T-helper 1 cell (primary cell): ENCODE results near the gene NUTM1.

Experiments used
- DNase-seq, 5 donors: peaks; one replicate each; pipeline ENCODE4 v3.0.0-alpha.2; 2012 to 2020
- total RNA-seq, 4 donors: gene quantifications; one replicate each; lab custom pipeline; 2026; lab: John Stamatoyannopoulos, UW

Gene NUTM1, protein sequence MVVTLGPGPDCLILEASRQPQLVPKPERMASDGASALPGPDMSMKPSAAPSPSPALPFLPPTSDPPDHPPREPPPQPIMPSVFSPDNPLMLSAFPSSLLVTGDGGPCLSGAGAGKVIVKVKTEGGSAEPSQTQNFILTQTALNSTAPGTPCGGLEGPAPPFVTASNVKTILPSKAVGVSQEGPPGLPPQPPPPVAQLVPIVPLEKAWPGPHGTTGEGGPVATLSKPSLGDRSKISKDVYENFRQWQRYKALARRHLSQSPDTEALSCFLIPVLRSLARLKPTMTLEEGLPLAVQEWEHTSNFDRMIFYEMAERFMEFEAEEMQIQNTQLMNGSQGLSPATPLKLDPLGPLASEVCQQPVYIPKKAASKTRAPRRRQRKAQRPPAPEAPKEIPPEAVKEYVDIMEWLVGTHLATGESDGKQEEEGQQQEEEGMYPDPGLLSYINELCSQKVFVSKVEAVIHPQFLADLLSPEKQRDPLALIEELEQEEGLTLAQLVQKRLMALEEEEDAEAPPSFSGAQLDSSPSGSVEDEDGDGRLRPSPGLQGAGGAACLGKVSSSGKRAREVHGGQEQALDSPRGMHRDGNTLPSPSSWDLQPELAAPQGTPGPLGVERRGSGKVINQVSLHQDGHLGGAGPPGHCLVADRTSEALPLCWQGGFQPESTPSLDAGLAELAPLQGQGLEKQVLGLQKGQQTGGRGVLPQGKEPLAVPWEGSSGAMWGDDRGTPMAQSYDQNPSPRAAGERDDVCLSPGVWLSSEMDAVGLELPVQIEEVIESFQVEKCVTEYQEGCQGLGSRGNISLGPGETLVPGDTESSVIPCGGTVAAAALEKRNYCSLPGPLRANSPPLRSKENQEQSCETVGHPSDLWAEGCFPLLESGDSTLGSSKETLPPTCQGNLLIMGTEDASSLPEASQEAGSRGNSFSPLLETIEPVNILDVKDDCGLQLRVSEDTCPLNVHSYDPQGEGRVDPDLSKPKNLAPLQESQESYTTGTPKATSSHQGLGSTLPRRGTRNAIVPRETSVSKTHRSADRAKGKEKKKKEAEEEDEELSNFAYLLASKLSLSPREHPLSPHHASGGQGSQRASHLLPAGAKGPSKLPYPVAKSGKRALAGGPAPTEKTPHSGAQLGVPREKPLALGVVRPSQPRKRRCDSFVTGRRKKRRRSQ
- total RNA-seq: 0 to 0.12 (median 0) reads per million in 4 donors

DNA sequence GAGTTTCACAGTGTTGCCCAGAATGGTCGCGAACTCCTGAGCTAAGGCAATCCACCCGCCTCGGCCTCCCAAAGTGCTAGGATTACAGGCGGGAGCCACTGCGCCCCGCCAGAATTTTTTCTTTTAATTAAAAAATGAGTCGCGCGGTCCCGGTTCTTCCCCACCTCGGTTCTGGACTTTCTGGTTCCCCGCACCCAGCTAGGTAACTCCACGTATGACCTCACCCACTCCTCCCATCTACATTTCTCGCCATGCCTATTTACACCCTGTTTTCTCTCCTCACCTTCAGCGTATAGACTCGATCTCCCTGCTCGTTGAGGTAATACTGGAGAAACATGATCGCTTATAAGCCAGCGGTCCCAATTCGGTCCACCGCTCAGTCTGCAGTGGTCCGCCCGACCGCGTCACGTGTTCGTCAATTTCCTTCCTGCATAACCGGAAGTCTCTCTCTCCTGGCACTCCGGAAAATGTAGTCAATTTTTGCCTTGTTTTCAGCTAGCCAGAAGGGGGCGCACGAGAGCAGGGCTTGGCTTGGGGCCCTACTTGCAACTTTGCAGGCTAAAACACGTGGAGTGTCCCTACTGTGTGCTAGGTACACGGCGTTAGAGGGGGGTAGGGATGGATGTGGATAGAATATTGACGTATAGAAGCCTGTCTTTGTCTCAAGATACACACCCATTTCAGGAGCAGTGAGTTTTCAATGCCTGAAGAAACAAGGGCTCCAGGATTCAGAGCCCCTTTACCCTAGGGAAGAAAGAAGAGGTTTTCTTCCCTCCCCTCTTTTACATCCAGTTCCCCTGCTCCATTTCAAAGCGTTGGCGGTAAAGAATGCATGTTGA lies at the start of gene NUTM1, which contains the start of gene NOP10:
NUTM1 (plus strand) TSS at position 579 of the 839 bp plus-strand sequence. CDS start 382 bp downstream, outside the sequence.
NOP10 (minus strand) TSS at position 400 of the 839 bp plus-strand sequence; CDS start at position 337, 63 bp downstream.
- DNase-seq: peak; percentile 83 to 92 (median 90)

DNA sequence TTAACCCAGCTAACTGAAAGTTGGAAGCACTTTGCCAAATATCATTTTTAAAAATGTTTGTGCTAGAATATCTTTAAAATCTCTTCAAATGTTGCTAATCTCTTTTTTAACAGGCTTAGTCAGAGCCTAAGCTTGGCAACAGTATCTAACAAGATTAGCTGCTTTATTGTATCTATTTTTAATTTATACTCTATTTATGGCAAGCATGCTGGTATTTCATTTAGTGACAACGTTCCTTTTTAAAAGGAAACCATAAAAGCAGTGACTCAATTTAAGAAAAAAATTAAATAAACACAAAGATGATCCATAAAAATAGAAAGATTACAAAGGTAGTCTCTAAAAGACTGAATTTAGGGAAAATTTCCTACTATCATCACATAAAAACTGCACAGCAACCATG lies 46.1 kb upstream of the NUTM1 start:
- no peak for DNase-seq

DNA sequence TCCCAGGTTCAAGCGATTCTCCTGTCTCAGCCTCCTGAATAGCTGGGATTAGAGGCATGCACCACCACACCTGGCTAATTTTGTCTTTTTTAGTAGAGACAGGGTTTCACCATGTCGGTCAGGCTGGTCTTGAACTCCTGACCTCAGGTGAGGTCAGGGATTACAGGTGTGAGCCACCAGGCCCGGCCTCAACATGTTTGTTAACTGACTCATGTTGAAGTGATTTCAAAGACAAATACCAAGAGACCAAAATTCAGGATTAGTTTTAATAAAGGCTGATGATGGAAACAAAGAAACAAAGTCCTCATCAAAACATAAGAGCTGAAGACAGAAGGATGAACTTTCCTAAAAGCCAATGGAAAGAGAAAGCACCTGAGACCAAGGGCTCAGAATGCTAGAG lies 42.1 kb upstream of the NUTM1 start:
- DNase-seq: no peak

DNA sequence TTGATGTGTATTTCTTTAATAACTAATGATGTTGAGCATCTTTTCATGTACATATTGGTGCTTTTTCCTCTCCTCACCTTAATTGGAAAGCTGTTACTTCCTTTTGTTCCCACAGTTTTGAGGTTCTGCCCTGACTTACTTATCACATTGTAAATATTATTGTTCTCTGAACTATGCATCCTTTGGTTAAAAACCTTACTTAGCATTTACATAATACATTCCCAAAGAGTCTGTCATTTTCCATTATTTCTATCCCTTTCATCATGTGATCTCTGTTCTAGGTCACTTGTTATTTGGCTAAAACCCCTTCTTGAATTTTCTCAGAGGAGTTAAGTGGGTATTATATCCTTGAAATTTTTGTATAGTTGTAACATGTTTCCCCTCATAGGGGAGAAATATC lies 38.5 kb upstream of the NUTM1 start:
- no peak for DNase-seq

DNA sequence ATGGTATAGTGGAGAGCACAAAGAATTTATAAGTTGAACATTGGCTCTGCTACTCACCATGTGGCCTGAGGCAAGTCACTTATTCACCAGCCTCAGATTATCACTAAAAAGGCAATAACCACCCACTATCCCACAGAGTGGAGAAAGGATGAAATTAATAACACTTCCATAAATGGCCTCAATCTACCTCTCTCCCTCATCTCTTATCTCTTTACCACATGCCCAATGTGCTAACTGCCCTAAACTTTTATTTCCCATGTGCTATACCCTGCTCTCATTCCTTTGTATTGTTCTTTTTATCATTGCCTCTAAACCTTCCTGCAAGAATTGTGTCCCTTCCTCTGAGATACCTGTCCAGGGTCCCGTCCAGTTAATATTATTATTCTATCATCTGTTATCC lies 31.6 kb upstream of the NUTM1 start:
- DNase-seq: no peak

DNA sequence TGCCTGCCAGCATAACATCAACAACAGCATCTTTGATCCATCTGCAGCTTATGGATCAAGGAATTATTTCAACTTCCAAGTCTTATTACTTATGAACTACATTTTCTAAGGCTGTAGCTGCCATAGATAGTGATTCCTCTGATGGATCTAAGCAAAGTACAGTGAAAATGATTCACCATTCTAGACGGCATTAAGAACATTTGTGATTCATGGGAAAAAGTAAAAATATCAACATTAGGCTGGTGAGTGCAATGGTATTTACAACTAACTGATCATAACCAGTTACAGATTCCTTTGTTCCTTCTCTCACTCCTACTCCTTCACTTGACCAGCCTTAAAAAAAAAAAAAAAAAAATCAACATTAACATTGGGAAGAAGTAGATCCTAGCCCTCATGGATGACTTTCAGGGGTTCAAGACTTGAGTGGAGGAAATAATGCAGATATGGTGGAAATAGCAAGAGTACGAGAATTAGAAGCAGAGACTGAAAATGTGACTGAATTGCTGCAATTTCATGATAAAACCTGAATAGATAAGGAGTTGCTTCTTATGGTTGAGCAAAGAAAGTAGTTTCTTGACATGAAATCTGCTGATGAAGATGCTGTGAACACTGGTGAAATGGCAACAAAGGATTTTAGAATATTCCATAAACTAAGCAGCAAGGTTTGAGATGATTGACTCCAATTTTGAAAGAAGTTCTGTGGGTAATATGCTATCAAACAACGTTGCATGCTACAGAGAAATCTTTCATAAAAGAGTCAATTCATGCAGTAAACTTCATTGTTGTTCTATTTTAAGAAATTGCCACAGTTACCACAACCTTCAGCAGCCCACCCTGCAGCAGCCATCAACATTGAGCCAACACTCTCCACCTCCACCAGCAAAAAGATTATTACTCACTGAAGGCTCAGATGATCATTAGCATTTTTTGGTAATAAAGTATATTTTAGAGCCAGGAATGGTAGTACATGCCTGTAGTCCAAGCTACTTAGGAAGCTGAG lies 28.3 kb upstream of the NUTM1 start:
- DNase-seq: no peak

DNA sequence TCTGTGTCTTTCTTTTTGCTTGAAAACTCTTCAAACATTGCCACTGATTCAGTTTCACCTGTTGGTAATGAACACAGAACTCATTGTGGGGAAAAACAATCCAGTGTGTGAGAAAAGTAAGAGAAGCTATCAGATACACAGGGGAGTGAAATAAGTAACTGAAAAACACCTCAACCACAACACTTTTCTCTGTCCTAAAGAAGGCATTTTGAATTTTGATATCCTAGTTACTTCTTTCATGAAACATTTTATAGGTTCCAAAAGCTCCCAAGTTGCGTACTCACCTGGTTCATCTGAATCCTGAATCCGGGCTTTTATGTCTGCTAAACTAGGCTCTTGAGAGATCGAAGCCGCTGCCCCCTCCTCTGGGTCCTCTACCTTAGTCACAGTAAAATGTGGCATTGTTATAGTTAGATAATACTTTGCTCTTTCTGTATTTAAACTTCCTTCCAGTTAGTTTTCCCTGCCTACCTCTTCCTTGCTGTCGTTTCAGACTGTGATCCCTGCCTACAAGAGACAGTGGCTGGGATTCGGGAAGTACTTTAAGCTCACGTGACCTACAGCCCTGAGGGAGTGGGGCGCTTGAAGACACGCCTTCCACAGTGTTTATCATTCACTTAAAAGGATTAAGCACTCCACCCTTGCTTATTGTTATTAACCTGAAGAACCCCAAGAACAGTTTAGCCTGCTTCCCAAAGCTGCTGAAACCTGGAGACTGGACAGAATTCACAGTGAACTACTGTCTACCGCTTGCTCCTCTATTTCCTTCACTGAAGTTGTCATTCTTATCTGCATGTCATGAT lies 24.6 kb upstream of the NUTM1 start:
- peak in 1 of 5 donors; percentile 26 for DNase-seq

DNA sequence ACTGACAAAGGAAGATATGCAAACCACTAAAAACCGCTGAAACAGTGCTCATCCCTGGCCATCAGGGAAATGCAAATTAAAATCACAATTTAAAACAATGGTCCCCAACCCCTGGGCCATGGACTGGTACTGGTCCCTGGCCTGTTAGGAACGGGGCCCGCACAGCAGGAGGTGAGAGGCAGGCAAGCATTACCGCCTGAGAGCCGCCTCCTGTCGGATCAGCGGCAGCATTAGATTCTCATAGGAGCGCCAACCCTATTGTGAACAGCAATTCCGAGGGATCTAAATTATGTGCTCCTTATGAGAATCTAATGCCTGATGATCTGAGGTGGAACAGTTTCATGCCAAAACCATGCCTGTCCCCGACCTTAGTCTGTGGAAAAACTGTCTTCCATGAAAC lies 19.9 kb upstream of the NUTM1 start:
- no peak for DNase-seq

DNA sequence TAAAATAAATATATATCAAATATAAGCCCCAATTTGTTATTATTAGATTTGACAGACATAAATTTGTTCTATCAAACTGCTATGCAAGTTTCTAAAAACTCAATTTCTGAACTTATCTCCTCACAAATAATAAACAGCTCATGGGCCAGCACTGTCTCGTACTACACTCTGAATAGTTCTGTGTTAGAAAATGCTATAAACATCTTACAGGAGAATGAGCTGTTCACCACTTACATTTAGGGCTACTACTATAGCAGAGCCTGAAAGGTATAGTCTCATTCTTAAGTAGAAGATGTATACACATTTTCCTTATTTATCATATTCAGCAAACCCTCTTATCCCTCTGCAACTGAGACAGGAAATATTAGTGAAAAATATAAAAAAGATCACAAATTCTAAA lies 18.2 kb upstream of the NUTM1 start:
- no peak for DNase-seq

DNA sequence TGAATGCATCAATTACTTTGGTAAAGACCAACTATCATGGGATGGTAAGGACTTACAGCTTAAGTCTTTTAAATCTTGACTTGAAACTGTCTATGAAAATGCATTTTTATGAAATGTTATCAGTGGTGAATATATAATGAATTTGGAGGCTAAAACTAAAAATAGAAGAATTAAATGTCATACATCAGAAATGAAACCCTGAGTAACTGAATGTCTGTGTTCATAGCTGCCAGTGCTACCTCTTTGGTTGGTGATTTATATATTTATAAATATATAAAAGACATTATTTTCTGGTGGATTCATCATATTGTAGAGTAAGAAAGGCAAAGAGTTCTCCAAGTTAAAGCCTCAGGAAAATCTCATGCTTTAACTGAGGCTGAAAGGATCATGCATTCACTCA lies 17.7 kb upstream of the NUTM1 start:
- DNase-seq: no peak

DNA sequence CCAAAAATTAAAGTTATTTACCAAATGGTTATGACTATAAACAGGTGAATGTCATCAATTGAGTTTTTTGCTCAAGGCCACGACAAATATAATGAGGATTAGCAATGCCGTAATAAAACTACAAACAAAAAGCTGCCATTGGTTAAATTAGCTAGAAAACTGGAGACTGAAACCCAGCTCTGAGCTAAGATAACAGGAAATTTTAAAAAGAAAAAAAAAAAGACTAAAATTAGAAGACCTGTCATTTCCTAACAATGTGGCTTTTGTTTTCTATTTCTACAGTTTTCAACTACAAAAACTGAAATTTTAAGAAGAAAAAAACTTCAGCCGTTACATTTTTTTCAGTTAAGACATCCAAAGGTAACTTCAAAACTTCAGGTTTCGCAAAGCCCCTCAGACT lies 15.2 kb upstream of the NUTM1 start:
- DNase-seq: no peak

DNA sequence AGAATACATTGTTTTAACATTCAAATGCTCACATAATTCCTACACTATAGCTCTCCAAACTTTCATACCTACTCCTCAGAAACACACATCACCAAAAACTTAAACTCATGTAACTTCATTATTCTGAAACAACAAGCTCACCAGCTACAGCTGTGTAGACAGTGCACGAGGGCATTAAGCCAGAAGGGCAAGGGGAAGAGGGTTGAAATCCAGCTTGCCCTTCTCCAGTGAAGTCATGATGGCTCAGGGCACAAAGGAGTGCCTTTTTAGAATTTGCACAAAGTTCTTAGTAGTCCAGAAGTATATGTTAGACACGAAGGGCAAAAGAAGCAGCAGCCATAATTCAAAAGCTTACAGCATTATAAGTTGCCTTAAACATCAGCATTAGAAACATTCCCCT lies 14.1 kb upstream of the NUTM1 start:
- DNase-seq: no peak

DNA sequence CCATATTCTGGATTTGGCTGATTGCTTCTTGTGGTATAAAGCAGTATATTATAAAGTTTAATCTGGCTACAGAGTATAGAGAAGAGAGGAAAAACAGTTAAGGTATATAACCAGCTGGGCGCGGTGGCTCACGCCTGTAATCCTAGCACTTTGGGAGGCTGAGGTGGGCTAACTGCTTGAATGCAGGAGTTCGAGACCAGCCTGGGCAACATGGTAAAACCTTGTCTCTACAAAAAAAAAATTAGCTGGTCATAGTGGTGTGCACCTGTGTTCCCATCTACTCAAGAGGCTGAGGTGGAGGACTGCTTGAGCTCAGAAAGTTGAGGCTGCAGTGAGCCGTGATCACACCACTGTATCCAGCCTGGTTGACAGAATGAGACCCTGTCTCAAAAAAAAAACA lies 12.8 kb upstream of the NUTM1 start:
- DNase-seq: no peak

DNA sequence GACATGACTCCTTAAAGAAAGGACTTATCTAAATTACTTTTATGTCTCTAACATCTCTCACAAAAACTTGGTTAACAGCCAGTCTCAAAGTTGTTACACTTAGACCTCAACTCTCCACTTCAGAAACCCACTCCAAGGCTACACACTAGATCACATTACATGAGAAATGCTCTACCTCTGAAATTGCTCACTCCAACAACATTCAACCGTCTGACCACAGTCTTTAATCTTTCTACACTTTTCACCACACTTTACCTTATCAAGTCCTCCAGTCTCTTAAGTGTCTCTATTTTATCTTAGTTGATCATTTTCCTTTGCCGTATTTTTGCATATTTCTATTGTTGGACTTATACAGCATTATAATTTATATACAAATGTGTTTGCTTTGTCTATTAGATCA lies 11.3 kb upstream of the NUTM1 start:
- peak in 1 of 5 donors; percentile 53 for DNase-seq

DNA sequence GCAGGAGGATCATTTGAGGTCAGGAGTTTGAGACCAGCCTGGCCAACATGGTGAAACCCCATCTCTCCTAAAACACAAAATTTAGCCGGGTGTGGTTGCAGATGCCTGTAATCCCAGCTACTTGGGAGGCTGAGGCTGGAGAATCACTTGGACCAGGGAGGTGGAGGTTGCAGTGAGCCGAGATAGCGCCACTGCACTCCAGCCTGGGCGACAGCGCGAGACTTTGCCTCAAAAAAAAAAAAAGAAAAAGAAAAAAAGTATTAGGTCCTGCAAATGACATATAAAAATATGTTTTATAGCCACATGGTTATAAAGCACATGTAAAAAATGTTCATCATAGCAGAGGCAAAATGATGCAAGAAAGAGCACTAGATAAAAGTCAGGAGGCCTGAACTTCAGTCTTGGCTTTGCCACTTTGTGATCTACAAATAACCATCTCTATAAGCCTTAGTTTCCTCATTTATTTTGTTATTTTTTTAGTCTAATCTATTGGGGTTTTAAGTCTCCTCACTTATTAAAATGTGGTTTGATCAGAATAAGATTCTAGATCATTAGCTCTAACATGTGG lies 10.5 kb upstream of the NUTM1 start:
- DNase-seq: no peak

DNA sequence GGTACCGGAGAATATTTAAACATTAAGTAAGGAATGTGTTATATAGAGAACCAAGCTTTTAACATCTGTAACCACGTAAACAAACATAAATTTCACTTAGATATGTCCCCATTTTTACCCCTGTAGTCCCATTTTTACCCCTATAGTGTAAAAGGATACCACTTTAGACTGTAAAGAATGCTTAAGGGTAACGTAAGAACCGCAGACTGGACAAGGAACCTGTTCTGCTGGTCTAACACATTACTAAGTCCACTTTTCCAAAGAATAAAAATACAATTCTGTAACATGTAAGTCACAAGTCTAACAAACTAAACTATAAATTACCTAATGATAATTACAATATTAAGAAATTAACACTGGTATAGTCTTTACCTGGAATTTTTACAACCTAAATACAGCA lies 8.4 kb upstream of the NUTM1 start:
- DNase-seq: no peak

DNA sequence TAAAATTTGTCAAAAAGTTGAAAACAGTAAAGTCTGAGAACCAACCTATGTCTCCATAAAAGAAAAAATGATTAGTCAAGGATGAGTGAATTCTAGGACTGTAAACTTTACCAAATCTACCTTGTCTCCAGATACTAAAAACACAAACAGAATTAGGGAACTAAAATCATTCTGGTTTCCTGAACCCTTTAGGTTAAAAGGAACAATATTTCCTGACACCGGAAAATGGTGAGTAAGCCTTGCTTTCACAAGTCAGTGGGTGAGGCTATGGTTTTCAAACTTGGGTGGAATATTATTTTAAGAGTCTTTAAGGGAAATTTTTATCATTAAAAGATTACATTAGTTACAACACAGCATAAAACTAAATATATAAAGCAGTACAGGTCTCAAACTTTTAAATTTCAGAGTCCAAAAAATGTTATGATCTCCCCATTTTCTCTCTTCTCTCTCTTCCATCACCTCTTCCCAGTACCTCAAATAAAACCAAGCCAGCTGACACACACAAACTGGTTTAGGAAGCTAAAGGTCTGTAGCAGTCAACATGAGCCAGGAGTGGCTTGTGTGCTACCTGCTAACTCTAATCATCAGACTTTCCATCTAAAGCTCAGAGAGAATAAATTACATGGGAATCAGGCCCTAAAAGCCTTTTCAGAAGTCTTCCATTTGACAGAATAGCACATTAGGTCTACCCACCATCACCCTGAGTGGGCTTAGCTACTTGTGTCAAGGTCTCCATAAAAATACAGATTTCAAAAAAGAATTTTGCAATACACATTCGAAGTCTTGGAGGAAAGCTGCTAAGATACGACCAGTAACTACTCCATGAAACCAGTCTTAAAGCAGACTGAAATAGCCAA lies 7.7 kb upstream of the NUTM1 start:
- no peak for DNase-seq

DNA sequence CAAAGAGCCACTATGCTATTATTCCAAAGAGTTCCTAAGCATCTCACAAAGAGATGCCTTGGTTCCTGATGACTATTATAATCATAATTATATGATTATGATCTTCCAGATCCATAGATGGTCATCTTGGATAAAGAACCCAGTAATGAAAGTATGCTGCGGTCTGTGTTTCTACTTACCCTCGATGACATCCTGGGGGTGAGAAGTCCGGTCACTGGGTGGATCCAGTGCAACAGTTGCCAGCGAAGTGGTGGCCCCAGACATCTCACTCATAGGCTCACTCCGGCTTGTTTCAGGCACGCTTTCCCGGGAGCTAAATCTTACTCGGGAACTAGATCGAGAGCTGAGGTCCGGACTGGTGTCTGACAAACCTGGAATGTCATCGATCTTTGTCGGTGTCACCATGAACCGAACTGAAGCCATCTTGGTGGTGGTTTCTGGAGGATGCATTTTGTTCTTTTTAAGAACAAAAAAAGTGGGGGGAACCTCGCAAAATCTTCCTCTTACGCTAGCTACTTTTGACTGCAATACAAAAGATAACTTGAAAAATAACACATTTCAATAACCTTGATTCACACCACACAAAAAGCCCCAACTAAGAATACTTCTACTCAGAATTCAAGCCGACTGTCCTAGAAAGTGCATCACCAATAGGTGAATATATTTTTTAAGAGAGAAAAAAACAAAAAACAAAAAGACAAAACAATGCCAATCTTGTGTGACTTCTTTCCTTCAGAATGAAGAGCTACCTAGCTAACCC lies 6.7 kb upstream of the NUTM1 start:
- DNase-seq: no peak
